DMS79 treated with DMSO at 0.1 percent for 48 hours (cell line): ENCODE data around the gene GAPDH.
A peak's percentile ranks its signal among the peaks of the same experiment; 100 is the strongest.
"Not testable (repeated sequence)": the region's sequence is repeated elsewhere in the genome, so short reads cannot be mapped to it uniquely, and the experiment has no call there.

ENCODE experiments used
- DNase-seq: peaks from one replicate; lab custom pipeline; 2025; lab: John Stamatoyannopoulos, UW

The GAPDH gene

GRCh38 chr12:6546016-6546415 lies 11.7 kb downstream of the GAPDH start:
- DNase-seq: no peak

GRCh38 chr12:6547566-6547965 lies 13.2 kb downstream of the GAPDH start:
- DNase-seq: no peak

GRCh38 chr12:6547987-6548386 lies 13.7 kb downstream of the GAPDH start:
- DNase-seq: no peak

- no peak for DNase-seq
Observed at GRCh38 chr12:6548556-6548955, 14.2 kb downstream of the GAPDH start.

GRCh38 chr12:6548966-6549683 lies 14.8 kb downstream of the GAPDH start:
- DNase-seq: no peak

- DNase-seq: no peak
Observed at GRCh38 chr12:6549684-6550151, 15.4 kb downstream of the GAPDH start.

- DNase-seq: no peak
Observed at GRCh38 chr12:6550294-6551062, 16.2 kb downstream of the GAPDH start.

- no peak for DNase-seq
Observed at GRCh38 chr12:6551063-6551461, 16.7 kb downstream of the GAPDH start.

- DNase-seq: no peak
Observed at GRCh38 chr12:6551496-6552139, 17.3 kb downstream of the GAPDH start.

- DNase-seq: no peak
Observed at GRCh38 chr12:6552140-6552551, 17.8 kb downstream of the GAPDH start.

- peak; percentile 87 for DNase-seq
Observed at GRCh38 chr12:6553051-6553868, 18.9 kb downstream of the GAPDH start.

GRCh38 chr12:6554168-6555017 lies 20.1 kb downstream of the GAPDH start:
- peak; percentile 71 for DNase-seq

- DNase-seq: no peak
Observed at GRCh38 chr12:6555018-6555691, 20.8 kb downstream of the GAPDH start.

GRCh38 chr12:6556496-6556817 lies 22.1 kb downstream of the GAPDH start:
- not testable (repeated sequence) for DNase-seq

- no peak for DNase-seq
Observed at GRCh38 chr12:6556857-6557256, 22.5 kb downstream of the GAPDH start.

- not testable (repeated sequence) for DNase-seq
Observed at GRCh38 chr12:6558014-6558760, 23.9 kb downstream of the GAPDH start.

GRCh38 chr12:6559500-6559899 lies 25.2 kb downstream of the GAPDH start:
- DNase-seq: peak; percentile 90

GRCh38 chr12:6560501-6561205 lies 26.3 kb downstream of the GAPDH start:
- no peak for DNase-seq

GRCh38 chr12:6562881-6563280 lies 28.6 kb downstream of the GAPDH start:
- DNase-seq: no peak
